Effector memory CD8-positive, alpha-beta T cell (primary cell): Measurements from ENCODE around the gene HERC5.

ENCODE experiments used
- ATAC-seq: fragments of 150-1000 bp; cut with Tn5 transposase; replicated peaks from 2 replicates; pipeline ENCODE4 v1.10.0; 2021; ENCODE audit warnings: mild to moderate bottlenecking, moderate library complexity
- DNase-seq, 3 experiments: peaks; one replicate each; pipeline ENCODE4 v3.0.0; 2021
- H3K27ac Mint-ChIP-seq, 2 donors: one replicate each; pipeline ENCODE4 v1.8.0; 2022; ENCODE audit warnings: mild to moderate bottlenecking in 2 of 2, mixed read lengths in 2 of 2, moderate library complexity in 2 of 2
- H3K27me3 Mint-ChIP-seq, 2 donors: one replicate each; pipeline ENCODE4 v1.8.0; 2022; ENCODE audit warnings: mixed read lengths in 2 of 2
- H3K36me3 Mint-ChIP-seq: one replicate; pipeline ENCODE4 v1.8.0; 2022; ENCODE audit warnings: mild to moderate bottlenecking, moderate library complexity, mixed read lengths; ENCODE audit not compliant: insufficient read depth
- H3K4me1 Mint-ChIP-seq, 2 donors: one replicate each; pipeline ENCODE4 v1.8.0; 2022; ENCODE audit warnings: low read depth in 2 of 2, mixed read lengths in 2 of 2
- H3K4me3 Mint-ChIP-seq, 2 donors: one replicate each; pipeline ENCODE4 v1.8.0; 2022; ENCODE audit warnings: mild to moderate bottlenecking in 2 of 2, mixed read lengths in 2 of 2, moderate library complexity in 2 of 2
- H3K9me3 Mint-ChIP-seq, 2 donors: one replicate each; pipeline ENCODE4 v1.8.0; 2022; ENCODE audit warnings: mixed read lengths in 2 of 2

HERC5 gene

GRCh38 chr4:88516746-88517145 lies 59.8 kb downstream of the HERC5 start:
- Mint-ChIP-seq H3K27ac (no peak overlapping the region), H3K27me3 (peaks cover 0 to 14% of the 10 kb centered on the region in 2 donors), H3K4me1 (peaks cover 3 to 10% of the 10 kb centered on the region in 2 donors), H3K4me3 (no peak overlapping the region), H3K36me3 (peaks cover 3% of the 10 kb centered on the region), H3K9me3 (no peaks in the 10 kb centered on the region)
- DNase-seq = no peak
- no peak for ATAC-seq

GRCh38 chr4:88517825-88518224 lies 60.9 kb downstream of the HERC5 start:
- Mint-ChIP-seq H3K27ac (no peak overlapping the region), H3K36me3 (peaks cover 5% of the 10 kb centered on the region), H3K9me3 (no peaks in the 10 kb centered on the region), H3K4me1 (peaks cover 10 to 20% of the 10 kb centered on the region in 2 donors), H3K27me3 (peaks cover 0 to 13% of the 10 kb centered on the region in 2 donors), H3K4me3 (no peak overlapping the region)
- ATAC-seq (no peak), DNase-seq (no peak)

- Mint-ChIP-seq H3K27ac (no peak overlapping the region), H3K4me3 (no peak overlapping the region), H3K36me3 (peaks cover 7% of the 10 kb centered on the region), H3K27me3 (peaks cover 0 to 2% of the 10 kb centered on the region in 2 donors), H3K9me3 (no peaks in the 10 kb centered on the region), H3K4me1 (peaks cover 13 to 24% of the 10 kb centered on the region in 2 donors)
- ATAC-seq (no peak), DNase-seq (no peak)
Measured at GRCh38 chr4:88518911-88519310, 62.0 kb downstream of the HERC5 start.

- Mint-ChIP-seq H3K9me3 (no peaks in the 10 kb centered on the region), H3K27me3 (no peaks in the 10 kb centered on the region), H3K4me3 (peak overlapping the region; percentile 95 to 98), H3K36me3 (peaks cover 14% of the 10 kb centered on the region), H3K27ac (peak overlapping the region; percentile 94 to 97), H3K4me1 (peaks cover 15 to 37% of the 10 kb centered on the region in 2 donors)
- peak in 1 of 3 experiments; percentile 18 for DNase-seq
- peak; percentile 33 for ATAC-seq
Measured at GRCh38 chr4:88522702-88523324, 65.9 kb downstream of the HERC5 start.

- H3K9me3 Mint-ChIP-seq = no peaks in the 10 kb centered on the region
- peak; percentile 77 for ATAC-seq
- peak; percentile 49 to 60 (median 51) for DNase-seq
- no peaks in the 10 kb centered on the region for H3K27me3 Mint-ChIP-seq
- H3K36me3 Mint-ChIP-seq = peaks cover 19% of the 10 kb centered on the region
- H3K27ac Mint-ChIP-seq = peak within 1 kb of the TSS; percentile 94 to 97
- H3K4me1 Mint-ChIP-seq = peaks cover 15 to 37% of the 10 kb centered on the region in 2 donors
- peak within 1 kb of the TSS; percentile 95 to 98 for H3K4me3 Mint-ChIP-seq
Measured at GRCh38 chr4:88523325-88524129, 66.6 kb downstream of the HERC5 start, which contains the start of gene PYURF. Gene PYURF, minus strand, starts transcription at chr4:88523776. Its CDS starts 76 bp downstream, at chr4:88523700.

- ATAC-seq (no peak), DNase-seq (no peak)
- H3K27ac Mint-ChIP-seq = peak overlapping the region; percentile 94 to 97
- H3K36me3 Mint-ChIP-seq = peaks cover 19% of the 10 kb centered on the region
- H3K9me3 Mint-ChIP-seq = no peaks in the 10 kb centered on the region
- H3K4me3 Mint-ChIP-seq = peak overlapping the region; percentile 95 to 98
- peaks cover 15 to 37% of the 10 kb centered on the region in 2 donors for H3K4me1 Mint-ChIP-seq
- H3K27me3 Mint-ChIP-seq = no peaks in the 10 kb centered on the region
Measured at GRCh38 chr4:88524171-88524570, 67.3 kb downstream of the HERC5 start.

GRCh38 chr4:88526221-88526815 lies 69.4 kb downstream of the HERC5 start:
- Mint-ChIP-seq H3K27ac (peak overlapping the region in 1 of 2 donors; percentile 97), H3K4me1 (peaks cover 13 to 29% of the 10 kb centered on the region in 2 donors), H3K9me3 (no peaks in the 10 kb centered on the region), H3K27me3 (no peaks in the 10 kb centered on the region), H3K36me3 (peaks cover 16% of the 10 kb centered on the region), H3K4me3 (peak overlapping the region in 1 of 2 donors; percentile 27)
- no peak for ATAC-seq
- DNase-seq = no peak

GRCh38 chr4:88527787-88528186 lies 70.9 kb downstream of the HERC5 start:
- H3K27ac Mint-ChIP-seq = peak overlapping the region; percentile 9 to 63
- peak overlapping the region; percentile 29 to 34 for H3K4me3 Mint-ChIP-seq

GRCh38 chr4:88528861-88529260 lies 71.9 kb downstream of the HERC5 start:
- Mint-ChIP-seq H3K4me1 (peaks cover 3 to 13% of the 10 kb centered on the region in 2 donors), H3K9me3 (no peaks in the 10 kb centered on the region), H3K27ac (no peak overlapping the region), H3K36me3 (peaks cover 15% of the 10 kb centered on the region), H3K4me3 (no peak overlapping the region), H3K27me3 (no peaks in the 10 kb centered on the region)
- no peak for DNase-seq
- no peak for ATAC-seq

More at GRCh38 chr4:88527787-88528186, 70.9 kb downstream of the HERC5 start:
- Mint-ChIP-seq H3K4me1 (peaks cover 6 to 17% of the 10 kb centered on the region in 2 donors), H3K9me3 (no peaks in the 10 kb centered on the region), H3K36me3 (peaks cover 14% of the 10 kb centered on the region), H3K27me3 (no peaks in the 10 kb centered on the region)
- ATAC-seq (no peak), DNase-seq (no peak)

- H3K27ac Mint-ChIP-seq = no peak overlapping the region
- DNase-seq (no peak), ATAC-seq (no peak)
- H3K4me1 Mint-ChIP-seq = no peaks in the 10 kb centered on the region
- H3K27me3 Mint-ChIP-seq = no peaks in the 10 kb centered on the region
- peaks cover 13% of the 10 kb centered on the region for H3K36me3 Mint-ChIP-seq
- no peaks in the 10 kb centered on the region for H3K9me3 Mint-ChIP-seq
- no peak overlapping the region for H3K4me3 Mint-ChIP-seq
Measured at GRCh38 chr4:88531549-88531948, 74.6 kb downstream of the HERC5 start.

- DNase-seq (no peak), ATAC-seq (no peak)
- no peaks in the 10 kb centered on the region for H3K4me1 Mint-ChIP-seq
- H3K27me3 Mint-ChIP-seq = no peaks in the 10 kb centered on the region
- H3K4me3 Mint-ChIP-seq = no peak overlapping the region
- H3K9me3 Mint-ChIP-seq = no peaks in the 10 kb centered on the region
- peak overlapping the region in 1 of 2 donors; percentile 3 for H3K27ac Mint-ChIP-seq
- H3K36me3 Mint-ChIP-seq = peaks cover 5% of the 10 kb centered on the region
Measured at GRCh38 chr4:88533088-88533790, 76.3 kb downstream of the HERC5 start.

- H3K36me3 Mint-ChIP-seq = peaks cover 6% of the 10 kb centered on the region
- H3K27ac Mint-ChIP-seq = peak overlapping the region in 1 of 2 donors; percentile 3
Measured at GRCh38 chr4:88533937-88534750, 77.2 kb downstream of the HERC5 start.

More at GRCh38 chr4:88533937-88534750, 77.2 kb downstream of the HERC5 start:
- DNase-seq (no peak), ATAC-seq (no peak)
- H3K9me3 Mint-ChIP-seq = no peaks in the 10 kb centered on the region
- peaks cover 0 to 1% of the 10 kb centered on the region in 2 donors for H3K27me3 Mint-ChIP-seq
- H3K4me1 Mint-ChIP-seq = no peaks in the 10 kb centered on the region
- no peak overlapping the region for H3K4me3 Mint-ChIP-seq
